Limb (tissue), 2 donors: ENCODE results near the gene ZBED4.

Experiments used
- DNase-seq, 2 donors: peaks; one replicate each; pipeline ENCODE4 v3.0.0-alpha.2; 2016; ENCODE audit errors: extremely low spot score in 2 of 2

ZBED4 gene

DNA sequence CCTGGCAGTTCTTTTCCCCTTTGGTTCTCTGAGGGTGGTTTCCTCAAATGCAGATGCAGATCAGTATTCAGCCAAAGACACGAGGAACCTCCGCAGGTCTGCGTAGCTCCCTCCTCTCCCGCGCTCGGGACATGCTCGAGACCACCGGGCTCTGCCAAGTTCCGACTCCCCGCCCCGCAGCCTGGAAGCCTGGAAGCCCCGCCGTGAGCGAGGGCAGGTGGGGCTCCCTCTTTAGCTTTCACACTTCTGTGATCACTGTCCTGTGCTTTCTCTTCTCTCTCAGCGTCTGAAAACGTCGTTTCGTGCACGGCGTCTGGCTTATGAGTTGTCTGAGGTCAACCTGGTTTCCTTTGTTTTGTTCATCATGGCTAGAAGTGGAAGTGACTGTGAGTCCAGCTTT is 26.6 kb downstream of the ZBED4 start:
- DNase-seq, result no peak

DNA sequence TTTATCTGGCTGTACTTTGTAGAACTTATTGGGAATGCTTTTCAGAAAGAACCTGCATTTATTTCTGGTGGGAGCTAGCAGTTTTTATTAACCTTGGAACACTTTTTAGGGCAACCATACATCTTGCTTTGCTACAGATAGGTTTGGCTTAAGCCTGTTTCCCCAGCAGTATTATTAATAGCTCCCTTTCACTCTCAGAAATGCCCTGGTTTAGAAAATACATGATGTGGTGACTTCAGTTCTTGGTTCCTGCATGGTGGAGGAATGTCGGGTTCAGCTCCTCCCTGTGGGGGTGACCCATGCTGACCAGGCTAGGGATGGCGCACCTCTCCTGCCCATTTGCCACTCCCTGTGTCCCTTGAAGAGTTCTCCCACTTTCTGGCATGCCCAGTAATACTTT is 28.2 kb downstream of the ZBED4 start:
- DNase-seq, result no peak

DNA sequence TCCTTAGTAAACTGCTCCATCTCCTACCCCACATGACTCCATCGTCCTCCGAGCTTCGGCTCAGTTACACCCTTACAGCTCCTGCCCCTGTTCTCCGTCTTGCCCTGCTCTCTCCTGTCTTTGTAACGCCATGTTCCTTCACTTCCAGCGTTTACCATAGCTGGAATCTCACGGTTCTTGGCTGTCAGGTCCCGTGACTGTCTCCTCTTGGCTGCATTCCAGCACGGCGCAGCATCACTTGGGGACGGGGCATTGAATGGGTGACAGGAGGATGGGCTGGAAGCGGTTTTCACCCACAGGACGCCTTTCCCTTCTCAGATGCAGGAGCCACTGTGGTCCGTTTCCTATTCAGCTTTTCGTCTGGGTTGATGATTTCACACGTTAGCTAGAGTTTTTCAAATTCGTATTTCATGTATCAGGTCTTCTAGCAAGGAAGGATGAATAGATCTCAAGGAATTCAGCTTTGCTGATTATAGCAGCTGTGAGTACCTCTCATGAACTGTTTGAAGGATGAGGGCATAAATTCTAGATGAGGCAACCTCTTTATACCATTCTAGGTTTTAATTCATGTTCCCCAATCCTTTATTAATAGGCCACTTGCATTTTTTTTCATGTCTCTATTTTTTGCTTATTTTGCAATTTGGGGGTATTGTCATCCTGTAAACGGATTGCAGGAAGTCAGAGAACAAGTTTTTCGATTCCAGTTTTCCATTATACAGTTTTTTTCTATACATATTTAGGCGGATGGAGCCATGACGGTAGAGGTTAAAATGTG is 29.1 kb downstream of the ZBED4 start:
- DNase-seq, result no peak

DNA sequence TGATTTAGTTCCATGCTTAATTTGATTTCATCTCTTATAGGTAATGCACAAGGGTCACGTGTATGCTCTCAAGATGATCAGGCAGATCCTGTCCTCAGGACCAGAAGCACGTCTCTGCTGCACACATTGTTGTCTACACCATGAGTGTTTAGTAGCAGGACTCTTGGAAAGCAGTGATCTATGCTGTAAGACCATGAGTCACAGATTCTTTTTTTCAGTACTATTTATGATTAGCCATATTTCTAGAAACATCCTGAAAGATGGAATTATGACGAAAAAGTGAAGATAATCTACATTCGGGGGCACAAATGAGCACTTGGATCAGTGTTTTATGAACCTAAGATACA is 29.6 kb downstream of the ZBED4 start:
- DNase-seq, result no peak

DNA sequence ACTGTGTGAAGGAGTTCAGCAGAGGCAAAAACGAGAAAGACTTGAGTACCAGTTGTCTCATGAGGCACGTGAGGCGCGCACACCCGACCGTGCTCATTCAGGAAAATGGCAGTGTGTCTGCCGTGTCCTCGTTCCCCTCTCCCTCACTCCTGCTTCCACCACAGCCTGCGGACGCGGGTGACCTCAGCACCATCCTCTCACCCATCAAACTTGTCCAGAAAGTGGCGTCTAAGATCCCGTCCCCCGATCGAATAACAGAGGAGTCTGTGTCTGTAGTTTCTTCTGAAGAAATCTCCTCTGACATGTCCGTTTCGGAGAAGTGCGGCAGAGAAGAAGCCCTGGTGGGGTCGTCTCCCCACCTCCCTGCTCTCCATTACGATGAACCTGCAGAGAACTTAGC is 30.4 kb downstream of the ZBED4 start:
- no peak for DNase-seq

DNA sequence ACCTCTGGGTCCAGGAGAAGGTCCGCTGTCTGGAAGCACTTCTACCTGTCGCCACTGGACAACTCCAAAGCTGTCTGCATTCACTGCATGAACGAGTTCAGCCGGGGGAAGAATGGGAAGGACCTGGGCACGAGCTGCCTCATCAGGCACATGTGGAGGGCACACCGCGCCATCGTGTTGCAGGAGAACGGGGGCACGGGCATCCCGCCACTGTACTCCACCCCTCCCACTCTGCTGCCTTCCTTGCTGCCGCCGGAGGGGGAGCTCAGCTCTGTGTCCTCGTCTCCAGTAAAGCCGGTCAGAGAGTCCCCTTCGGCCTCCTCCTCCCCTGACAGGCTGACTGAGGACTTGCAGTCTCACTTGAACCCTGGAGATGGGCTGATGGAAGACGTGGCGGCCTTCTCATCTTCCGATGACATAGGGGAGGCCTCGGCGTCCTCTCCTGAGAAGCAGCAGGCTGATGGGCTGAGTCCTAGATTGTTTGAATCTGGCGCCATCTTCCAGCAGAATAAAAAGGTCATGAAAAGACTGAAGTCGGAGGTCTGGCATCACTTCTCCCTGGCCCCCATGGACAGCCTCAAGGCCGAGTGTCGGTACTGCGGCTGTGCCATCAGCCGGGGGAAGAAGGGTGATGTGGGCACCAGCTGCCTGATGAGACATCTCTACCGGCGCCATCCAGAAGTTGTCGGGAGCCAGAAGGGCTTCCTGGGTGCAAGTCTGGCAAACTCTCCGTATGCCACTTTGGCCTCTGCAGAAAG is 31.0 kb downstream of the ZBED4 start:
- DNase-seq, result no peak

DNA sequence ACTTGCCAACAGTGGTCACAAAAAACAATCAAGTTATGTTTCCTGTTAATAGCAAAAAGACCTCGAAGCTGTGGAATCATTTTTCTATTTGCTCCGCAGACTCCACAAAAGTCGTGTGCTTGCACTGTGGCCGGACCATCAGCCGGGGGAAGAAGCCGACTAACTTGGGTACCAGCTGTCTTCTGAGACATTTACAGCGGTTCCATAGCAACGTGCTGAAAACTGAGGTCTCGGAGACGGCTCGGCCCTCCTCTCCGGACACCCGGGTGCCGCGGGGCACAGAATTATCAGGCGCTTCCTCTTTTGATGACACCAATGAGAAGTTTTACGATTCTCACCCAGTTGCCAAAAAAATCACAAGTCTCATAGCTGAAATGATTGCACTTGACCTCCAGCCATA is 31.6 kb downstream of the ZBED4 start:
- no peak for DNase-seq

DNA sequence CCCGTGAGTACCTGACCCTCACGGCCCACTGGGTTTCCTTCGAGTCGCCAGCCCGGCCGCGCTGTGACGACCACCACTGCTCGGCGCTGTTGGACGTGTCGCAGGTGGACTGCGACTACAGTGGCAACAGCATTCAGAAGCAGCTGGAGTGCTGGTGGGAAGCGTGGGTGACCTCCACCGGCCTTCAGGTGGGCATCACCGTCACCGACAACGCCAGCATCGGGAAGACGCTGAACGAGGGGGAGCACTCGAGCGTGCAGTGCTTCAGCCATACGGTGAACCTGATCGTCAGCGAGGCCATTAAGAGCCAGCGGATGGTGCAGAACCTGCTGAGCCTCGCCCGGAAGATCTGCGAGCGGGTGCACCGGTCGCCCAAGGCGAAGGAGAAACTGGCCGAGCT is 32.2 kb downstream of the ZBED4 start:
- DNase-seq, result no peak

DNA sequence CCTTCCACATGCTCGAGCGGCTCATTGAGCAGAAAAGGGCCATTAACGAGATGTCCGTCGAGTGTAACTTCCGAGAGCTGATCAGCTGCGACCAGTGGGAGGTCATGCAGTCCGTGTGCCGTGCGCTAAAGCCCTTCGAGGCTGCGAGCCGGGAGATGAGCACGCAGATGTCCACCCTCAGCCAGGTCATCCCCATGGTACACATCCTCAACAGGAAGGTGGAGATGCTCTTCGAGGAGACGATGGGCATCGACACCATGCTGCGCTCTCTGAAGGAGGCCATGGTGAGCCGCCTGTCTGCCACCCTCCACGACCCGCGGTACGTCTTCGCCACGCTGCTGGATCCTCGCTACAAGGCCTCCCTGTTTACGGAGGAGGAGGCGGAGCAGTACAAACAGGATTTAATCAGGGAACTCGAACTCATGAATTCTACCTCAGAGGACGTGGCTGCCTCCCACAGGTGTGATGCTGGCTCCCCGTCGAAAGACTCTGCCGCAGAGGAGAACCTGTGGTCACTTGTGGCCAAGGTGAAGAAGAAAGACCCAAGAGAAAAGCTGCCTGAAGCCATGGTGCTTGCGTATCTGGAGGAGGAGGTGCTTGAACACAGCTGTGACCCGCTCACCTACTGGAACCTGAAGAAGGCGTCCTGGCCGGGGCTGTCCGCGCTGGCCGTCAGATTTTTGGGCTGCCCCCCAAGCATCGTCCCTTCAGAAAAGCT is 32.9 kb downstream of the ZBED4 start:
- no peak for DNase-seq

DNA sequence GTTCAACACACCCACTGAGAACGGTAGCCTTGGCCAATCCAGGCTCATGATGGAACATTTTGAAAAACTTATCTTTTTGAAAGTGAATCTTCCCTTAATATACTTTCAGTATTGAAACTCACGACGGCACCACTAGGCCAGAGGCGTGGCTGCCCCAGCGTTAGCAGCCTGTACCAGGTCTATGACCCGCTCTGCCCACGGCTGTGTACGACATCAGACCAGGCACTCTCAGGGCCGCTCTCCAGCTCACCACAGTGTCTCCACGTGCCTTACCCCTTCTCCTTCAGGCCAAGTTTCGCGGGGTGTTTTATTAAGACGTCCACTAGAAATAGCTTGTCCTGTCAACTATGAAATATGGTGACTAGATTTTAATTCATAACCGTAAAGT is 33.4 kb downstream of the ZBED4 start:
- no peak for DNase-seq

DNA sequence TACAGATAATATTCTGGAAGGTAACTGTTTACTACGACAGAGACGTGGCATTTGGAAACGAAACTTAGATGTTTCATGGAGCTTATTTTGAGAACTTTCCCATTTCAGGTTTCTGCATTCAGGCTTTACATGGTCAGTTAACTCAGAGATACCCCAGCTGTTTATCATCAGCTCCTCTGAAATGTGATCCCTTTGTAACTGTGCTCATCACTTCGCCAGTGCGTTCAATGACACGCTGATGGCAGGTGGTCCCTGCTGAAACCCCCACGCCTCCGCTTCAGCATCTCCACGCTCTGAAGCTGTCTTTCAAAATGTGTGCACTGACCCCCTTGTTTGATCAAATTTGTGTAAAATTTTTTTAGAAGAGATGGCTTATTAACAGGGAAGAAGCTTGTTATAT is 34.1 kb downstream of the ZBED4 start:
- no peak for DNase-seq

DNA sequence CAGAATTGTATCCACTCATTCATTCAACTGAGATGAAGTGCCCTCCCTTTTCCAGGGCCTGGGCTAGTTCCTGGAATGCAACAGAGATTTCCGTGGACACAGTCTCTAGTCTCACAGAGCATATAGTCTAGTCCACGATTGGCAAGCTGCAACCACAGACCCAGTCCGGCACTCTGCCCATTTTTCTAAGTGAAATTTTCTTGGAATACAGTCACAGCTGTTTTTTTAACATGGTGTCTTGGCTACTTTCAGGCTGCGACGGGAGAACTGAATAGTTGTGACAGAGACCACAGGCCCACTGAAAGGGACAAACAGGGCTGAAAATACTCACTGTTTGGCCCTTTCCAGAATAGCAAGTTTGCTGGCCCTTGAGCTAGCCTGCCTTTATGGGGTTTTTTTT is 35.4 kb downstream of the ZBED4 start:
- DNase-seq, result no peak

DNA sequence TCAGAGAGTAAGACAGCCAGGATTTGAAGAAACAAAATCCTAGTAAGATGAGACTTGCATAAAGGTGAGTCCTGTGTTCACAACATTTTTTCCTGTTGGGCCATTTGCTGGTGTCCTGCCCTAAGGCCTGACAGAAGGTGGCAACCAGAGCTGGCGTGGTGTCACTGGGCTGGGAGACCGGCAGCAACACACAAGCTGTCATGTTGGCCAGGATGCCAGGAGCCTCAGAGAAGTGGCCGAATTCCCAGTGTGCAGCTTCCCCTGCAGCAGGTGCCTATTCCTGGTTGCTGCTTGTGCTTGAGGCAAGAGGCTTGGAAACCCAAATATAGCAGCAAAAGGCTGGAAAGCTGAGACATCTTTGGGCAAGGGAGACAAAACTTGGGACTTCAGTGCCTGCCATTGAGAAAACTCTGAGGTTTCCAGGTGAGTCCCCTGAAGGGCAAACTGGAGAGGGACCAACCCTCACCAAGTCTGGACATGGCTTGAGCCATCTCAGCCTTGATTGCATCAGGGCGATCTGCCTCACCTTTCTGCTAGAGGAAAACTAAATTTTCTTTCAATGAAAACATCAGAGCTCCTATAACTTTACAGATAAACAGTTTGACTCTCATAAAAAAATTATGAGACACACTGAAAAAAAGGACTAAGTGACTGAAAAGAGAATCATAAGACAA is 38.7 kb downstream of the ZBED4 start:
- DNase-seq, result no peak

DNA sequence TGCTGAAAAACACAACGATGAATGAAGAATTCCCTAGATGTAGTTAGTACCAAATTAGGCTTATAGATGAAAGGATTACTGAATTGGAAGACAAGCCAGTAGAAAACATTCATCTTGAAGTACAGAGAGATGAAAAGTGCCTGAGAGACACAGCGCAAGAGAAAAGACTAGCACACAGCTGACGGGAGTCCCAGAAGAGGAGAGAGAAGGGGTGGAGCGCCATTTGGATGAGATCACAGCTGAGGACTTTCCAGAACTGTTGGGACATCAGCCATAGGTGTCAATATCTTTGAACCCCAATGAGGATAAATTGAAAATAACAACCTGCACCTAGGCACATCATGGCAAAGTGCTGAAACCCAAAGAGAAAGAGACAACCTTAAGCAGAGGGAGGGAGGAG is 39.4 kb downstream of the ZBED4 start:
- no peak for DNase-seq

DNA sequence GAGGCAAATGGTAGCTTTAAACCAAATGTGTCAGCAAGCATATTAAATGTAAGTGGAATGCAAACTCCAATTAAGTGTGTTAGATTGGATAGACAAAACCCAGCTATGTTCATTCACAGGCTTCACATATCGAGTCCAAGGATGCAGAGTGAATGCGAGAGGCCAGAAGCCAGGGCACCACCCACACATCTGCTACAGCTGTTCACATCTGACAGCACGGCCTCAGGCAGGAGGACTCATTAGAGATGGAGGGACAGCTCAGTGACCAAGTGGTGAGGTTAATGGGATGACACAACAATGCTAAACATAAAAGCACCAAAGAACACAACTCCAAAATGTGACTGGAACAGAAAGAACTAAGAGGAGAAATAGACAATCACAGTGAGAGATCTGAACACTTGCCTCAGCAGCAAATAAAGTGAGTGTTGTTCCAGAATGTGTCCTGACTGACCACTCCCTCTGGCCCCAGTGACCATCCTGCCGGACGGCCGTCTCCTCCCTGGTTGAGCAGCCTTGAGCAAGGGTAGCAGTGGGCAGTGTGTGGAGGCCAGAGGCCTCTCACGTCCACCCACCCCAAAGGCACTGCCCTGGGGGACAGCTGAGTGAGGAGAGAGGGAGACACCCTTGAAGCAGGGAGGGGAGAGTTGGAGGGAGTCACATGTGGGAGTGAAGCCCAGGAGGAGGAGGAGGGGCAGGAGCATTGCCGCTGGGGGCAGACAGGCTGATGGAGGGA is 40.8 kb downstream of the ZBED4 start:
- no peak for DNase-seq

DNA sequence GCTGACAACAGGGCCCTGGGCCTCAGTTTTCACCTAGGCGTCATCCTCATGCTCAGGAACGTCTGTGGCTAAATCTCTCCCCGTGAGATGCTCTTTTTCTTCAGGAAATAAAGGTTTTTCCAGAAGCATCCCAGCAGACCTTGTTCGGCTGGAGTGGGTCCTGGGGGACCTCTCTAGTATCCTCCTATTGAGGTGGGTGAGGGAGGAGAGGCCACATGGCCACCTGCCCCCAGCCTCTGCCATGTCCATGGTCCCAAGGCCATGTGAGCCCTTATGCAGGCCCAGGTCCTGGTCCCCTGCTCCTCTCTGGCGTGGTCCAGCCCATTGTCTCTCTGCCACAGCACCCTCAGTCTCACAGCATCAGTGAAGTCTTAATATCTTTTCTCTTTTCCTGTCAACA is 42.6 kb downstream of the ZBED4 start:
- DNase-seq, result no peak

DNA sequence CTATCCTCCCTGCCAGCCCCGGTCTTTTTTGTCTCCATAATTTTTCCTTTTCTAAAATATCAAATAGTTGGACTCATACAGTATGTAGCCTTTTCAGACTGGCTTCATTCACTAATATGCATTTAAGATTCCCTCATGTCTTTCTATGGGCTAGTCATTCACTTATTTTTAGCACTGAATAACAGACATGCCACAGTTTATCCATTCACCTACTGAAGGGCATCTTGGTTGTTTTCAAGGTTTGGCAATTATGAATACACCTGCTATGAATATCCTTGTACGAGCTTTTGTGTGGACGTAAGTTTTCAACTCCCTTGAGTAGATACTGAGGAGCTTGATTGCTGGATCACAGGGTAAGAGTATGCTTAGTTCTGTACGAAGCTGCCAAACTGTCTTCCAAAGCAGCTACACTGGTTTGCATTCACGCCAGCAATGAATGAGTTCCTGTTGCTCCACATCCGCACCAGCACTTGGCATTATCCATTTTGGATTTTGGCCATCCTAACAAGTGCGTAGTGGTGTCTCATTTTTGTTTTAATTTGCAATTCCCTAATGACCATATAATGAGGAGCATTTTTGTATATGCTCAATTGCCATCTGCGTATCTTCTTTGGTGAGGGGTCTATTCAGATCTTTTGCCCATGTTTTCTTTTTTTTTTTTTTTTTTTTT is 43.5 kb downstream of the ZBED4 start:
- no peak for DNase-seq

DNA sequence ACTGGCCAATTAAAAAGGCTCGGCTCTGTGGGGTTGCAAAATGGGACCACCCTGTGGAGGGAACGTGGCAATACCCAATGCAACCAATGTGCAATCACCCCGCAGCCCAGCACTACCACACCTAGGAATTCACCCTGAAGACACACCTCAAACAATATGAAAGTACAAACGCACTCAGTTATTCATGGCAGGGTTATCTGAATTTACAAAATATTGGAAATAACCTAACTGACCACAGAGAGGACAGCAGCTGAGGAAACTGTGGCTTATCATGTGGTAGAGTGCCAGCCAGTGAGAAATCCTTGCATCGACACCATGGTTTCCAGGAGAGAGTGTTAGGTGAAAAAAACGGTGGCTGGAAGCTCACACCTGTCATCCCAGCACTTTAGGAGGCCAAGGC is 45.9 kb downstream of the ZBED4 start:
- no peak for DNase-seq

DNA sequence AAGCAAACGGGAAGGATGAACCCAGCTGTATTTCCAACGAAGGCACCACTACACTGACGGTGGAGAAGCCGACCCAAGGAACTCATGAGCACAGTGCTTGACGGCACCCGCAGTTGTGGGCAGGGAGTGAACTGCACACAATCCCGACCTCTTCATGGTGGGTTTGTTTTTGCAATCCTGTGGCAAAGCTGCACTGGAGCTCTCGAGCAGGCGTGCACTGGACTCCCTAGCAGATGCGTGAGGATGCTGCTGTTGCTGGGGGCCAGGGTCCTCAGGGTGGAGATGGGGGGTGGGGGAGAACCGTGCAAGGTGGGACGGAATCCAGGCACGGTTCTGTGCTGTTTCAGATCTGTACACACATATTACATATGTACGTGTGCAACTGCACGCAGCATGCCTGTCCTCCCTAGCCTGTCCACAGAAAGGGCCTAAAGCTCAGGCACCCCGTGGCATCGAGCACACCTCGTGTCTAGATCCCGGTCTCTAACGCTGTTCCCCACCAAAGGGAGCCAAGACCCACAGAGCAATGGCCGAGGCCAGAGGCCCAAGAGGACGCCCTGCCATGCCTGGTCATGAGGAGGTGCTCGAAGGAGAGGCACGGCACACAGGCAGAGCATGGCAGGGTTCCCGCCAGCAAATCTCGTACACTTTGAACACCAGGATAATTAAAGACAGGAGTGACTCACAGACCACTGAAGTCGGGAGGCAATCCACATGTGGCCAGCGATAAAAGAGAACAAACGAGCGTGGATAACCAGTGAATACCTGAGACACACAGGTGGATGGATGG is 47.0 kb downstream of the ZBED4 start:
- no peak for DNase-seq

DNA sequence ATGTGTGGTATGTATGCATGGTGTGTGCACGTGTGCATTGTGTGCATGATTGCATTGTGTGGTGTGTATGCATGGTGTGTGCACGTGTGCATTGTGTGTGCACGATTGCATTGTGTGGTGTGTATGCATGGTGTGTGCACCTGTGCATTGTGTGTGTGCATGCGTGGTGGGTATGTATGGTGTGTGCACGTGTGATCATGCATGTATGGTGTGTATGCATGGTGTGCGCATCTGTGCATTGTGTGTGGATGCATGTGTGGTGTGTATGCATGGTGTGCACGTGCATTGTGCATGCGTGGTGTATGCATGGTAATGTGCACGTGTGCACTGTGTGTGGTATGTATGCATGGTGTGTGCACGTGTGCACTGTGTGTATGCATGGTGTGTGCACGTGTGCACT is 47.8 kb downstream of the ZBED4 start:
- no peak for DNase-seq
